Fibroblast of the aortic adventitia (primary cell): Measurements from ENCODE around the gene ZNF385B. TPM values are rescaled to one million over a fixed set of nuclear protein-coding genes. Genes with fewer than 3 reads are reported as not detected.

Experiments used
- DNase-seq: peaks from one replicate; pipeline ENCODE4 v3.0.0-alpha.2; 2010; ENCODE audit warnings: low read depth
- H3K4me3 ChIP-seq: 2 replicates; pipeline ENCODE4 v1.5.1; 2011; ENCODE audit warnings: low read depth, mild to moderate bottlenecking, control low read depth, low read length, moderate library complexity
- total RNA-seq: library from RNA; depleted of rRNA; stranded (reverse); fragments of >200 nt; gene quantifications from 2 replicates; pipeline ENCODE4 v1.2.3, GENCODE V29; 2012; ENCODE audit warnings: low replicate concordance
- TF ChIP-seq, protein P1 (sequence below): IDR thresholded peaks from 2 replicates; pipeline ENCODE4 v1.5.1; 2011; ENCODE audit warnings: mild to moderate bottlenecking, low read length, control low read depth, inconsistent platforms; ENCODE audit not compliant: insufficient read depth

The ZNF385B gene
- total RNA-seq, 1 donor = 4.8 TPM

DNA sequence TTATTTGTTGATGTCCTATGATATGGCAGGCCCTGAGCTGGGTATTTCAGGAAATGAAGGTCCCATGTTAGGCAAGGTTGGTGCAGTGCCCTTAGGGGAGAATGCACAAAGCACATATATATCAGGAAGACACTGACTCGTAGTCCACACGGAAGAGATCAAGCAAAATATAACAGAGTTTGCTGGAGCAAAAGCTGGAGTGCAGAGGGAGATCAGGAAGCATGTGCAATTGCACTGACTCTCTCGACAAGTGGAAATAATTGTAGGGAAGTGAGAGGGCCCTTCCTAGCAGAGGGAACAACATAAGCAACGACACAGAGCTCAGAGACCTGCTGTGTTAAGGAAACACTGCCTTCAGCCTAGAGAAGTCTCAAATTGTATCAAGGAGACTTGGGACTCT lies 4.2 kb downstream of the ZNF385B start:
- DNase-seq = no peak
- TF ChIP-seq, protein P1, sequence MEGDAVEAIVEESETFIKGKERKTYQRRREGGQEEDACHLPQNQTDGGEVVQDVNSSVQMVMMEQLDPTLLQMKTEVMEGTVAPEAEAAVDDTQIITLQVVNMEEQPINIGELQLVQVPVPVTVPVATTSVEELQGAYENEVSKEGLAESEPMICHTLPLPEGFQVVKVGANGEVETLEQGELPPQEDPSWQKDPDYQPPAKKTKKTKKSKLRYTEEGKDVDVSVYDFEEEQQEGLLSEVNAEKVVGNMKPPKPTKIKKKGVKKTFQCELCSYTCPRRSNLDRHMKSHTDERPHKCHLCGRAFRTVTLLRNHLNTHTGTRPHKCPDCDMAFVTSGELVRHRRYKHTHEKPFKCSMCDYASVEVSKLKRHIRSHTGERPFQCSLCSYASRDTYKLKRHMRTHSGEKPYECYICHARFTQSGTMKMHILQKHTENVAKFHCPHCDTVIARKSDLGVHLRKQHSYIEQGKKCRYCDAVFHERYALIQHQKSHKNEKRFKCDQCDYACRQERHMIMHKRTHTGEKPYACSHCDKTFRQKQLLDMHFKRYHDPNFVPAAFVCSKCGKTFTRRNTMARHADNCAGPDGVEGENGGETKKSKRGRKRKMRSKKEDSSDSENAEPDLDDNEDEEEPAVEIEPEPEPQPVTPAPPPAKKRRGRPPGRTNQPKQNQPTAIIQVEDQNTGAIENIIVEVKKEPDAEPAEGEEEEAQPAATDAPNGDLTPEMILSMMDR = no peak
- H3K4me3 ChIP-seq = no peak overlapping the region

GRCh38 chr2:179856205-179856604 lies 5.2 kb downstream of the ZNF385B start:
- H3K4me3 ChIP-seq = no peak overlapping the region
- no peak for DNase-seq
- TF ChIP-seq, protein P1 = no peak

DNA sequence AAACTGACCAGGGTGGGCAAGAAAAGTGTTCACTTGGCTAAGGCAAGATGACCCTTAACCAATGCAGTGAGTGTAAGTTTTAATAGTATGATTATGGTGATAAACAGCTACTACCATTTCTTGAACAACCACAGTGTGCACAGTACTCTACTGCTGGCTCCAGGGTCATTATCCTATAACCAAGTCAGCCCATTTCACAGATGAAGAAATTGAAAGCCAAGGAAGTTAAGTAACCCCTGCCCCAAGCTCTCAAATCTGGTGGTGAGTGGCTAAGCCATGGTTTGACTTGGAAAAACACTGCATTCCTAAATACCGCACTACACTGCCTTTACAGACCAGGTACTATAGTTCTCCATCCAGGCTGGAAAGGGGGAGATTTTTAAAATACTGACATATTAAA lies 5.7 kb downstream of the ZNF385B start:
- TF ChIP-seq, protein P1 = no peak
- no peak for DNase-seq
- H3K4me3 ChIP-seq = no peak overlapping the region

GRCh38 chr2:179854891-179855290 lies 6.5 kb downstream of the ZNF385B start:
- DNase-seq = no peak
- H3K4me3 ChIP-seq = no peak overlapping the region
- TF ChIP-seq, protein P1 = no peak

DNA sequence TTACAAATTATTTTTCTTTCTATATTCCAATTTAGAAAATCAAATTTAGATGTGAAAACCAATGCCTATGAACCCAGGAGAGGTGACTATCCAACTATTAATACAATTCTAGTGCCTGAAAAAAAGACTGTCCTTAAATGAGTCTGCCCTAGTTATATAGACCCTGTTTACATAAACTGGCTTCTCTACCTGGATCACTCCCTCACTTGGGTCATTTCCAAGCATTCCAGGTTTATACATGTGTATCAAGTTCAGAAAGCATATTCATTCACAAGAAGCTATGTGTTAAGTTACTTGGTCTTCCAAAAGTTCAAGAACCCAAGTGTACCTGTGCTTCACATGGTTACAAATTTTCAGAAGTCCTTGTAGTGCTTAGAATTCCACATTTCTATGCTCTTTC lies 8.3 kb downstream of the ZNF385B start:
- TF ChIP-seq, protein P1 = no peak
- DNase-seq = no peak
- H3K4me3 ChIP-seq = no peak overlapping the region

DNA sequence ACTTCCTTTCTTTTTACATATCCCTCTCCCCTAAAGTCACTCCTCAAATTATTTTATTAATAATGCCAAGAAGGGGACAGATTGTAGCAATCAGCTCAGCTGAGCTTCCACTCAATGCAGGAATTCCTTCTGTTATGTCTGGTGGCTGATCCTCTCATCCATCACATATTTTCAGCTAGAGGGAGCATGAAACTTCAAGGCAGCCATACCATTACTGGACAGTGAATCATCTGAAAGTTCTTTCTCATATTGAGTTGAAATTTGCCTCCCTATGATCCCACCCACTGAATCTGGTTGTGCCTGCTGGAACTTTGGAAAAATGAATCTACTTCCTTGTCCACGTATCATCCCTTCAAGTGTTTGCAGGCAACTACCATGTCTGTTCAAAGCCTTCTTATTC lies 11.2 kb downstream of the ZNF385B start:
- TF ChIP-seq, protein P1 = peak; percentile 58
- DNase-seq = peak; percentile 71
- no peak overlapping the region for H3K4me3 ChIP-seq

- TF ChIP-seq, protein P1 = no peak
- H3K4me3 ChIP-seq = no peak overlapping the region
- no peak for DNase-seq
Observed at GRCh38 chr2:179849719-179850118, 11.7 kb downstream of the ZNF385B start.
